ENCODE data around the gene AQP1.

The AQP1 gene

GRCh38 chr7:30912021-30912730, 523 bp downstream of the AQP1 start:
- H3K27ac ChIP-seq = no peak overlapping the region
- TF ChIP-seq ZFX (IDR thresholded peaks at IDR 0.05) (no peak), CTCF (conservative IDR thresholded peaks at IDR 0.05) (no peak)

GRCh38 chr7:30912731-30912985, 1.0 kb downstream of the AQP1 start:
- no peak overlapping the region for H3K27ac ChIP-seq
- TF ChIP-seq CTCF (conservative IDR thresholded peaks at IDR 0.05) (no peak), ZFX (IDR thresholded peaks at IDR 0.05) (no peak)

- TF ChIP-seq ZFX (IDR thresholded peaks at IDR 0.05) (no peak), CTCF (conservative IDR thresholded peaks at IDR 0.05) (no peak)
- H3K27ac ChIP-seq = no peak overlapping the region
These were observed 1.5 kb downstream of the AQP1 start for GRCh38 chr7:30912986-30913811.

GRCh38 chr7:30913821-30914515, 2.3 kb downstream of the AQP1 start:
- TF ChIP-seq CTCF (conservative IDR thresholded peaks at IDR 0.05) = no peak
- TF ChIP-seq ZFX (IDR thresholded peaks at IDR 0.05) = no peak
- no peak overlapping the region for H3K27ac ChIP-seq

- TF ChIP-seq CTCF (conservative IDR thresholded peaks at IDR 0.05) = no peak
- TF ChIP-seq ZFX (IDR thresholded peaks at IDR 0.05) = no peak
- no peak overlapping the region for H3K27ac ChIP-seq
These were observed 2.9 kb downstream of the AQP1 start for GRCh38 chr7:30914596-30914995.

- no peak overlapping the region for H3K27ac ChIP-seq
- no peak for TF ChIP-seq CTCF (conservative IDR thresholded peaks at IDR 0.05)
- no peak for TF ChIP-seq ZFX (IDR thresholded peaks at IDR 0.05)
These were observed 3.5 kb downstream of the AQP1 start for GRCh38 chr7:30915005-30915601.

GRCh38 chr7:30915751-30916150, 4.1 kb downstream of the AQP1 start:
- H3K27ac ChIP-seq = no peak overlapping the region
- TF ChIP-seq CTCF (conservative IDR thresholded peaks at IDR 0.05) (no peak), ZFX (IDR thresholded peaks at IDR 0.05) (no peak)

Data from C4-2B (cell line).